Caco-2 (cell line): Measurements from ENCODE around the gene STK32B. TPM values are rescaled to one million over a fixed set of nuclear protein-coding genes. Genes with fewer than 3 reads are reported as not detected.

ENCODE experiments used
- BruUV-seq: library from RNA; stranded (reverse); fragments of 400-500 nt; replicated peaks from 2 replicates; lab custom pipeline; 2021; lab: Mats Ljungman, UMichigan
- CTCF ChIA-PET: fragments of 300-600 bp; sonication (Branson Sonifier 250); formaldehyde crosslinking; loops from one replicate; lab custom pipeline; 2022; ENCODE audit warnings: antibody characterized with exemption; lab: Charles Lee
- POLR2A ChIA-PET: fragments of 300-600 bp; sonication (Branson Sonifier 250); formaldehyde crosslinking; loops from one replicate; lab custom pipeline; 2022; ENCODE audit warnings: antibody characterized with exemption; lab: Charles Lee
- DNase-seq, 2 experiments: peaks; one replicate each; pipeline versions ENCODE4 v3.0.0 to v3.0.0-alpha.2; 2020 to 2022
- H3K27me3 ChIP-seq: replicated peaks from 2 replicates; pipeline ENCODE4 v1.6.0; 2011; ENCODE audit warnings: low read length; ENCODE audit not compliant: control insufficient read depth, insufficient read depth
- H3K36me3 ChIP-seq: 2 replicates; pipeline ENCODE4 v1.5.1; 2011; ENCODE audit warnings: low read length; ENCODE audit not compliant: control insufficient read depth, insufficient read depth
- H3K4me1 ChIP-seq: fragments of 250-450 bp; sonication (Bioruptor Pico); 2 replicates; pipeline ENCODE4 v1.5.1; 2020; ENCODE audit warnings: mild to moderate bottlenecking
- H3K4me3 ChIP-seq: 2 replicates; pipeline ENCODE4 v1.5.1; 2011; ENCODE audit warnings: low read depth, mild to moderate bottlenecking, control low read depth, low read length
- H3K9me3 ChIP-seq: fragments of 250-450 bp; sonication (Bioruptor Pico); 2 replicates; pipeline ENCODE4 v1.5.1; 2020; ENCODE audit warnings: mild to moderate bottlenecking, moderate library complexity
- H3K27ac Mint-ChIP-seq: one replicate; pipeline ENCODE4 v1.8.0; 2022; ENCODE audit warnings: mixed read lengths; ENCODE audit not compliant: unreplicated experiment
- H3K27me3 Mint-ChIP-seq: one replicate; pipeline ENCODE4 v1.8.0; 2022; ENCODE audit warnings: mixed read lengths; ENCODE audit not compliant: insufficient read depth, unreplicated experiment
- H3K36me3 Mint-ChIP-seq: one replicate; pipeline ENCODE4 v1.8.0; 2022; ENCODE audit warnings: mild to moderate bottlenecking, mixed read lengths; ENCODE audit not compliant: insufficient read depth, unreplicated experiment
- H3K4me1 Mint-ChIP-seq: one replicate; pipeline ENCODE4 v1.8.0; 2022; ENCODE audit warnings: low read depth, mixed read lengths; ENCODE audit not compliant: unreplicated experiment
- H3K4me3 Mint-ChIP-seq: one replicate; pipeline ENCODE4 v1.8.0; 2022; ENCODE audit warnings: mild to moderate bottlenecking, moderate library complexity, mixed read lengths; ENCODE audit not compliant: unreplicated experiment
- H3K9me3 Mint-ChIP-seq: one replicate; pipeline ENCODE4 v1.8.0; 2022; ENCODE audit warnings: mixed read lengths; ENCODE audit not compliant: unreplicated experiment
- intact Hi-C: fragments of 100-400 bp; cut with micrococcal nuclease; formaldehyde crosslinking; loops from one replicate; pipeline ENCODE4 v1.10.0; 2022; ENCODE audit not compliant: unreplicated experiment
- total RNA-seq: library from RNA; stranded (reverse); gene quantifications from 2 replicates; pipeline ENCODE4 v1.2.3, GENCODE V29; 2022
- TF ChIP-seq, protein P1 (sequence below), 2 experiments: fragments of 200-600 bp in 1 of 2; IDR thresholded peaks; 1 replicate in 1 of 2; 2 replicates in 1 of 2; pipeline versions ENCODE4 v1.5.1 to v1.8.0; 2011 to 2022; ENCODE audit warnings: antibody characterized with exemption in 1 of 2, control low read depth in 1 of 2, inconsistent platforms in 1 of 2, low read depth in 1 of 2, low read length in 1 of 2, mild to moderate bottlenecking in 1 of 2, moderate library complexity in 1 of 2; ENCODE audit not compliant: insufficient read depth in 1 of 2, severe bottlenecking in 1 of 2, unreplicated experiment in 1 of 2

STK32B gene
- total RNA-seq, 1 experiment from 2014 or later = 11.2 TPM

DNA sequence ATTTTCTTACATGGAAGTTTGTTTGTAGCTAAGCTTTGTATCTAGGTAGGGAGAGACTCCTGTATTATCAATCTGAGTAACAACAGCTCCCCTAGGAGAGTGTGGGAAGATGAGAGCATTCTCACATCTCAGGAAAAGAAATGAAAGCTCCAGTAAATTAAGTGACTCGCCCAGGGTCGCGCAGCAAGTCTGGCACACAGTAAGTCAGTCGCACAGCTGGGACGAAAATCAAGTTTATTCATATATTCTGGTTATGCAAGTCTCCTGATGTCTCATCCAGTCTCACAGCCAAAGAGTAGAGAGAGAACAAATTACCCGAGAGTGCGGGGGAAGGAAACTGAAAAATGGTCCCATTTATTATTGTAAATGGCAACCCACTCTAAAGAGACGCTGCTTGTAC lies 216.1 kb downstream of the STK32B start:
- no peaks in the 10 kb centered on the region for H3K9me3 ChIP-seq
- H3K27ac Mint-ChIP-seq = no peak overlapping the region
- no peaks in the 10 kb centered on the region for H3K36me3 ChIP-seq
- CTCF ChIA-PET = no interaction called here
- intact Hi-C loops = no loop called here
- TF ChIP-seq, protein P1, sequence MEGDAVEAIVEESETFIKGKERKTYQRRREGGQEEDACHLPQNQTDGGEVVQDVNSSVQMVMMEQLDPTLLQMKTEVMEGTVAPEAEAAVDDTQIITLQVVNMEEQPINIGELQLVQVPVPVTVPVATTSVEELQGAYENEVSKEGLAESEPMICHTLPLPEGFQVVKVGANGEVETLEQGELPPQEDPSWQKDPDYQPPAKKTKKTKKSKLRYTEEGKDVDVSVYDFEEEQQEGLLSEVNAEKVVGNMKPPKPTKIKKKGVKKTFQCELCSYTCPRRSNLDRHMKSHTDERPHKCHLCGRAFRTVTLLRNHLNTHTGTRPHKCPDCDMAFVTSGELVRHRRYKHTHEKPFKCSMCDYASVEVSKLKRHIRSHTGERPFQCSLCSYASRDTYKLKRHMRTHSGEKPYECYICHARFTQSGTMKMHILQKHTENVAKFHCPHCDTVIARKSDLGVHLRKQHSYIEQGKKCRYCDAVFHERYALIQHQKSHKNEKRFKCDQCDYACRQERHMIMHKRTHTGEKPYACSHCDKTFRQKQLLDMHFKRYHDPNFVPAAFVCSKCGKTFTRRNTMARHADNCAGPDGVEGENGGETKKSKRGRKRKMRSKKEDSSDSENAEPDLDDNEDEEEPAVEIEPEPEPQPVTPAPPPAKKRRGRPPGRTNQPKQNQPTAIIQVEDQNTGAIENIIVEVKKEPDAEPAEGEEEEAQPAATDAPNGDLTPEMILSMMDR (IDR thresholded peaks at IDR 0.05; ENCODE audit: insufficient read depth in 1 of 2, low read depth in 1 of 2, low read length in 1 of 2, severe bottlenecking in 1 of 2, unreplicated experiment in 1 of 2) = no peak
- no peaks in the 10 kb centered on the region for H3K4me1 ChIP-seq
- H3K27me3 ChIP-seq = no peaks in the 10 kb centered on the region
- H3K36me3 Mint-ChIP-seq = no peaks in the 10 kb centered on the region
- POLR2A ChIA-PET = no interaction called here
- H3K4me1 Mint-ChIP-seq = no peaks in the 10 kb centered on the region
- peaks cover 8% of the 10 kb centered on the region for H3K27me3 Mint-ChIP-seq
- no peak for DNase-seq
- H3K4me3 ChIP-seq = no peak overlapping the region
- no peak overlapping the region for H3K4me3 Mint-ChIP-seq
- H3K9me3 Mint-ChIP-seq = no peaks in the 10 kb centered on the region
- BruUV-seq = no TSS peak

DNA sequence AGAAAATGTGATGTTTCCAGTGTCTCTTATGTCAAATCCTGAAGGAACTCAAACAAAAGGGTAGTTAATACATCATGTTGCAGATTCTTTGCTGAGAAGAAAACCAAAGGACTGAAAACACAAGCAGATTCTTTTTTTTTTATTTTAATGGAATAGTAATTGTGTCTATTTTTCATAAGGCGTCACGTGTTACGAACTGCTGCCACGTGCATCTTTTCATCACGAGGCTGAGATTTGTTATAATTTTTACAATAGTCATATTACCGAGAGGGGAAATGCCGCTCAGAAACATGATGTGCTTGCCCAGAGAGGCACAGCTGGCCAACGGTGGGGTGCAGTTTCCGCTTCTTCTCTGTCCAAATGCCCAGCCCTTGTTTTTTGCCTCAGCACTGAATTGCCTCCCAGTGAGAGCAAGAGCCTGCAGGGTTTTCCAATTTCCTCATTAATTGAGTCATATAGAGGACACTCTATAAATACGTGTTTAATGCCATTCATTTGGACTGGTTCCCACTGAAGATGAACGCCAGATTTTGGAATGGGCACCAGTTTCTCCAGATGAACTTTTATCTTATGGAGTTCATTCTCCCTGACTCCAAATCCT lies 225.3 kb downstream of the STK32B start:
- DNase-seq = no peak
- TF ChIP-seq, protein P1 (IDR thresholded peaks at IDR 0.05; ENCODE audit: insufficient read depth in 1 of 2, low read depth in 1 of 2, low read length in 1 of 2, severe bottlenecking in 1 of 2, unreplicated experiment in 1 of 2) = no peak
- no peaks in the 10 kb centered on the region for H3K4me1 ChIP-seq
- ChIA-PET POLR2A (no interaction called here), CTCF (no interaction called here)
- intact Hi-C loops = no loop called here
- Mint-ChIP-seq H3K4me3 (no peak overlapping the region), H3K4me1 (peaks cover 7% of the 10 kb centered on the region), H3K9me3 (no peaks in the 10 kb centered on the region), H3K36me3 (no peaks in the 10 kb centered on the region), H3K27ac (no peak overlapping the region), H3K27me3 (peaks cover 2% of the 10 kb centered on the region)
- H3K9me3 ChIP-seq = no peaks in the 10 kb centered on the region
- no TSS peak for BruUV-seq
- no peaks in the 10 kb centered on the region for H3K36me3 ChIP-seq
- H3K27me3 ChIP-seq = no peaks in the 10 kb centered on the region
- no peak overlapping the region for H3K4me3 ChIP-seq

DNA sequence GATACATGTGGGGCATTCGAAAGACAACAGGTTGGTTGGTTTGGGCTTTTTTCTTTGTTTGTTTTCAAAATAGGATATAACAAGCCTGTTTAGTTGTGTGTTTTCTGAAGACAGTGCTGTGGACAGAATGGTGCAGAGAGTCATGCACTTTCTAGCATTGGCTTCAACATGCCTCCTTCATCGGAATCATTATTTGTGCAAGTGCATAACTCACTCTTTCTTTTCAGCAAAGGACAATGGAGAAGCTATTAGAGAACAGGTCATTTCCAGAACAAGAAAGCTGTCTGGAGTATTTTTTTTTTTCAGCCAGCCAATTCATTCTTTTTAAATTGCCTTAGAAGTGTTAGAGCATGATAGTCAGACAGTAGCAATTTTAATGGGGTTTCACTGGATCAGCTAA lies 225.8 kb downstream of the STK32B start:
- Mint-ChIP-seq H3K27ac (no peak overlapping the region), H3K4me1 (peaks cover 7% of the 10 kb centered on the region), H3K4me3 (no peak overlapping the region), H3K9me3 (no peaks in the 10 kb centered on the region), H3K36me3 (no peaks in the 10 kb centered on the region), H3K27me3 (peaks cover 2% of the 10 kb centered on the region)
- DNase-seq = no peak
- intact Hi-C loops = no loop called here
- no TSS peak for BruUV-seq
- ChIA-PET POLR2A (no interaction called here), CTCF (no interaction called here)
- Histone ChIP-seq H3K27me3 (no peaks in the 10 kb centered on the region), H3K36me3 (no peaks in the 10 kb centered on the region), H3K9me3 (no peaks in the 10 kb centered on the region), H3K4me1 (no peaks in the 10 kb centered on the region), H3K4me3 (no peak overlapping the region)
- TF ChIP-seq, protein P1 (IDR thresholded peaks at IDR 0.05; ENCODE audit: insufficient read depth in 1 of 2, low read depth in 1 of 2, low read length in 1 of 2, severe bottlenecking in 1 of 2, unreplicated experiment in 1 of 2) = no peak
